MCF 10A (cell line): ENCODE data around the gene SECISBP2. TPM values are rescaled to one million over a fixed set of nuclear protein-coding genes. Genes with fewer than 3 reads are reported as not detected.

Source experiments
- BruUV-seq: library from RNA; stranded (reverse); fragments of 400-500 nt; replicated peaks from 2 replicates; lab custom pipeline; 2021; lab: Mats Ljungman, UMichigan
- CTCF ChIA-PET: fragments of 300-600 bp; sonication (Branson Sonifier 250); formaldehyde crosslinking; extraction: SDS; loops from one replicate; lab custom pipeline; 2021; ENCODE audit warnings: antibody characterized with exemption, inconsistent platforms; lab: Yijun Ruan, JAX
- POLR2A ChIA-PET: fragments of 300-600, 350-650 bp; sonication (Branson Sonifier 250); formaldehyde crosslinking; extraction: SDS; loops from one replicate; lab custom pipeline; 2020; ENCODE audit warnings: antibody characterized with exemption, inconsistent platforms; lab: Yijun Ruan, JAX
- DNase-seq: peaks from one replicate; pipeline ENCODE4 v3.0.0-alpha.2; 2018; ENCODE audit not compliant: unreplicated experiment
- H3K27ac Mint-ChIP-seq: one replicate; pipeline ENCODE4 v1.8.0; 2022; ENCODE audit warnings: mild to moderate bottlenecking, low read depth, mixed read lengths; ENCODE audit not compliant: unreplicated experiment
- H3K27me3 Mint-ChIP-seq: one replicate; pipeline ENCODE4 v1.8.0; 2022; ENCODE audit warnings: mixed read lengths; ENCODE audit not compliant: insufficient read depth, unreplicated experiment
- H3K36me3 Mint-ChIP-seq: one replicate; pipeline ENCODE4 v1.8.0; 2022; ENCODE audit warnings: mild to moderate bottlenecking, moderate library complexity, mixed read lengths; ENCODE audit not compliant: insufficient read depth, unreplicated experiment
- H3K4me1 Mint-ChIP-seq: one replicate; pipeline ENCODE4 v1.8.0; 2022; ENCODE audit warnings: mixed read lengths; ENCODE audit not compliant: insufficient read depth, unreplicated experiment
- H3K4me3 Mint-ChIP-seq: one replicate; pipeline ENCODE4 v1.8.0; 2022; ENCODE audit warnings: mild to moderate bottlenecking, moderate library complexity, mixed read lengths; ENCODE audit not compliant: unreplicated experiment
- H3K9me3 Mint-ChIP-seq: one replicate; pipeline ENCODE4 v1.8.0; 2022; ENCODE audit warnings: mixed read lengths; ENCODE audit not compliant: unreplicated experiment
- intact Hi-C: fragments of 100-400 bp; cut with micrococcal nuclease; formaldehyde crosslinking; loops from 2 replicates; pipeline ENCODE4 v1.14.1; 2022
- total RNA-seq: library from RNA; stranded (reverse); gene quantifications from 2 replicates; pipeline ENCODE4 v1.2.3, GENCODE V29; 2022
- TF ChIP-seq, protein P1 (sequence below): fragments of 200-600 bp; IDR thresholded peaks from one replicate; pipeline ENCODE4 v1.8.0; 2022; ENCODE audit warnings: antibody characterized with exemption, mild to moderate bottlenecking; ENCODE audit not compliant: unreplicated experiment

The SECISBP2 gene
- total RNA-seq, 1 experiment from 2014 or later = 38.9 TPM

DNA sequence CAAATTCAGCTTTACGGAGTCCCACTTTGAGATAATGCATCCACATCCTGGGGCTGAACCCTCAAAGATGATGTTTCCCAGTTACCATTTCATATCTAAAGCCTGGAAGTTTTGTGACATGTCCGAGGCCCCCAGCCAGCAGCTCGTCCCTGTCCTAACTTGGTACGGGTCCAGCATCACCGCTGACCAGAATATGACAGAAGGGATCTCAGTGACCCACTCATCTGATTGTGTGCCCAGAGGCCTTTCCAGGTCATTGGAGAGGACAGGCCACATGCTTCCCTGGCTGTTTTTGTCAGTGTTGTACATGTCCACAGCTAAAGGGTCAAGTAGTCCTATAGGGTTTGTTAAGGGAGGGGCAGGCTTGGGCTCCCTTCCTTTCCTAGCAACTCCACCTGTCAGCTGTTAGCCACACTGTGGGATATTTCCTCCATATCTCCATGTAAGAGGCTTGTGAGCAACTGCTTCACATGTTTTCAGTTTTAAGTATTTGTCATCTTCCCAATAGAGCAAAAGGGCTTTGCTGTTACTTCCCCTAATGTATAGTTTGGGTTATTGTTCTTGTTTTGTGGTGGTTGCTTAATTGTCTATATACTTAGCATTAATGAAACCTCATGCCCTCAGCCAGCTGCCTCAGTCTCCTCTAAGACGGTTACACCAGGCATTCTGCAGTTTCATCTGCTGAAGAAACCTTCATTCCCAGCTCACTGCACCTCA, 33.4 kb downstream of the SECISBP2 start:
- no peaks in the 10 kb centered on the region for H3K9me3 Mint-ChIP-seq
- no peak for DNase-seq
- BruUV-seq = no TSS peak
- no peaks in the 10 kb centered on the region for H3K27me3 Mint-ChIP-seq
- no peak overlapping the region for H3K27ac Mint-ChIP-seq
- CTCF ChIA-PET = interaction anchor here (0.6 to 1.6 kb wide), 2 partner anchors 46 to 197 kb away, joined by 3 to 4 read pairs; no protein-coding TSS in a partner anchor
- H3K36me3 Mint-ChIP-seq = peaks cover 87% of the 10 kb centered on the region
- POLR2A ChIA-PET = interaction anchor here (1.0 kb wide), 1 partner anchor 9 kb away, joined by 4 read pairs; no protein-coding TSS in a partner anchor
- intact Hi-C loops = no loop called here
- H3K4me1 Mint-ChIP-seq = no peaks in the 10 kb centered on the region
- no peak overlapping the region for H3K4me3 Mint-ChIP-seq
- TF ChIP-seq, protein P1, sequence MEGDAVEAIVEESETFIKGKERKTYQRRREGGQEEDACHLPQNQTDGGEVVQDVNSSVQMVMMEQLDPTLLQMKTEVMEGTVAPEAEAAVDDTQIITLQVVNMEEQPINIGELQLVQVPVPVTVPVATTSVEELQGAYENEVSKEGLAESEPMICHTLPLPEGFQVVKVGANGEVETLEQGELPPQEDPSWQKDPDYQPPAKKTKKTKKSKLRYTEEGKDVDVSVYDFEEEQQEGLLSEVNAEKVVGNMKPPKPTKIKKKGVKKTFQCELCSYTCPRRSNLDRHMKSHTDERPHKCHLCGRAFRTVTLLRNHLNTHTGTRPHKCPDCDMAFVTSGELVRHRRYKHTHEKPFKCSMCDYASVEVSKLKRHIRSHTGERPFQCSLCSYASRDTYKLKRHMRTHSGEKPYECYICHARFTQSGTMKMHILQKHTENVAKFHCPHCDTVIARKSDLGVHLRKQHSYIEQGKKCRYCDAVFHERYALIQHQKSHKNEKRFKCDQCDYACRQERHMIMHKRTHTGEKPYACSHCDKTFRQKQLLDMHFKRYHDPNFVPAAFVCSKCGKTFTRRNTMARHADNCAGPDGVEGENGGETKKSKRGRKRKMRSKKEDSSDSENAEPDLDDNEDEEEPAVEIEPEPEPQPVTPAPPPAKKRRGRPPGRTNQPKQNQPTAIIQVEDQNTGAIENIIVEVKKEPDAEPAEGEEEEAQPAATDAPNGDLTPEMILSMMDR = no peak

DNA sequence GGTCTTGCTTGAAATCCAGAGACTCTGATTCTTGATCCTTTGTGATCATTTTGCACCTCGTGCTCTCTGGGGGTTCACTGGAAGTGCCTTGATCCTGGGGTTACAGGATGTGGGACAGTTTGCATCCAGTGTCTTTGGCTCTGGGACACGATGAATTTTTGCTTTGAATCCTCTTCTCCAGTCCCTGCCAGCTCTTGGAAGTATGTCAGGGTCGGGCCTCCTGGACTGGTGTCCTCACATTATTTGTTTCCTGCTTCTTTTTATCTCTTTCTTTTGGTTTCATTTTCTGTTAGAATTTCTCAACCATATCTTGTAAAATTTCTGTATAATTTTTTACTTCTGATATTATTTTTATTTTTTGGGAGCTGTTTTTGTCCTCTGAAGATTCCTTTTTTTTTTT, 34.2 kb downstream of the SECISBP2 start:
- BruUV-seq = no TSS peak
- intact Hi-C loops = no loop called here
- no peak overlapping the region for H3K4me3 Mint-ChIP-seq
- H3K36me3 Mint-ChIP-seq = peaks cover 86% of the 10 kb centered on the region
- H3K27ac Mint-ChIP-seq = no peak overlapping the region
- POLR2A ChIA-PET = interaction anchor here (0.7 to 1.0 kb wide), 2 partner anchors 8 to 40 kb away, joined by 3 to 4 read pairs; no protein-coding TSS in a partner anchor
- CTCF ChIA-PET = no interaction called here
- TF ChIP-seq, protein P1 = no peak
- no peaks in the 10 kb centered on the region for H3K4me1 Mint-ChIP-seq
- DNase-seq = no peak
- no peaks in the 10 kb centered on the region for H3K27me3 Mint-ChIP-seq
- H3K9me3 Mint-ChIP-seq = no peaks in the 10 kb centered on the region

DNA sequence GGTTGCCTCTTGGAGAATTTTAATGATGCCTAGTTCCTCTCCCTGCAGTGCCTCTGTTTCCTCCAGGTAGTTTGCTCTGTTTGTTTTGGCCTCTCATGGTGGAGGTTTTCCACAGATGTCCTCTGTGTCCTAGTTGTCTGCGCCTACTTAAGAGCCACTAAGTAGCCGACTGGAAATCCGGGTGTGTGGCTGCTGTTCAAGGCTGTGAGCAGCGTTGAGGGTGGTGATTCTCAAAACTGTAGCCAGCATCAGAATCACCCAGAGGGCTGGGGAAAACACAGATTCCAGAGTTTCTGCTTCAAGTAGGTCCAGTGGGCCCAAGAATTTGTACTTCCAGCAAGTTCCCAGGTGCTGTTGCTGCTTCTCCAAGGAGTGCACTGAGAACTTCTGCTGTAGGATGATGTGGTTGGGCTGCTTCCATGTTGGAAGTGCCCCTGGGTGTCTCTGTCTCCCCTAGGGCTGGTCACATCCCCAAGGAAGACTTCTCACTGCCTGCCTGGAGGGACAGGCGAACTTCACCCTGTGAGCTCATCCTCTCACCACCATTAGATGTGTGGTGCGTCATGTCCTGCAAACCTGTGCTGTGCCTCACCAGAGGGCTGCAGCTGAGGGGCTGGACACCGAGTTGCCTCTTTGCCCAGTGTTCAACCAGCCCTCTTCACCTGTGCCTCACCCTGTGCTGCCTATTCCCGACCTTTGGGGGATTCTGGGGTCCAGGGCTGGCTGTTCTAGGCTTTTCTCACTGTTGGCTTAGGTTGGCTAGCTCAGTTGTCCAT, 34.8 kb downstream of the SECISBP2 start:
- Mint-ChIP-seq H3K27ac (no peak overlapping the region), H3K4me1 (no peaks in the 10 kb centered on the region), H3K36me3 (peaks cover 84% of the 10 kb centered on the region), H3K4me3 (no peak overlapping the region), H3K9me3 (no peaks in the 10 kb centered on the region), H3K27me3 (no peaks in the 10 kb centered on the region)
- no peak for DNase-seq
- no TSS peak for BruUV-seq
- ChIA-PET POLR2A (interaction anchor here (0.7 to 1.0 kb wide), 2 partner anchors 8 to 41 kb away, joined by 3 to 4 read pairs; no protein-coding TSS in a partner anchor), CTCF (interaction anchor here (0.6 kb wide), 1 partner anchor 747 kb away, joined by 3 read pairs; no protein-coding TSS in a partner anchor)
- intact Hi-C loops = no loop called here
- TF ChIP-seq, protein P1 = no peak

DNA sequence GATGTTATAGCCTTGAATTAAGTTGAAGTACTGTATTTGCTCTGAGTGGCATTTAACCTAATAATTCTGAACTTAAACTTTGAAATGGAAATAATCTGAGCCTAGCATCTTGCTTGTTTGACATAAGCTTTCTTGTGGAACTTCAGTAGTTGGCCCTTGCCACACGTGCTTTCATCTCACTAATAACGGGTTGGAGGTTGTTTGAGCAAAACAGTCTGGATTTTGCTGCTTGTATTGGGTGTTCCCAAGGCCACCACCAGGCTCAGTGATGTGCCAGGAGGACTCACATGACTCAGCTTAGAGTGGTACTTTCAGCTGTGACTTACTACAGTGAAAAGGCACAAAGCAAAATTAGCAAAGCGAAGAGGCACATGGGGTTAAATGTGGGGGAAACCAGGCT, 35.7 kb downstream of the SECISBP2 start:
- Mint-ChIP-seq H3K36me3 (peaks cover 81% of the 10 kb centered on the region), H3K27me3 (no peaks in the 10 kb centered on the region), H3K4me1 (no peaks in the 10 kb centered on the region), H3K27ac (no peak overlapping the region), H3K9me3 (no peaks in the 10 kb centered on the region), H3K4me3 (no peak overlapping the region)
- no TSS peak for BruUV-seq
- ChIA-PET POLR2A (no interaction called here), CTCF (no interaction called here)
- TF ChIP-seq, protein P1 = no peak
- intact Hi-C loops = no loop called here
- DNase-seq = no peak
